Measurements from ENCODE around the gene PSMB2.
"Not testable (repeated sequence)": the region's sequence is repeated elsewhere in the genome, so short reads cannot be mapped to it uniquely, and the experiment has no call there.

PSMB2 gene

DNA sequence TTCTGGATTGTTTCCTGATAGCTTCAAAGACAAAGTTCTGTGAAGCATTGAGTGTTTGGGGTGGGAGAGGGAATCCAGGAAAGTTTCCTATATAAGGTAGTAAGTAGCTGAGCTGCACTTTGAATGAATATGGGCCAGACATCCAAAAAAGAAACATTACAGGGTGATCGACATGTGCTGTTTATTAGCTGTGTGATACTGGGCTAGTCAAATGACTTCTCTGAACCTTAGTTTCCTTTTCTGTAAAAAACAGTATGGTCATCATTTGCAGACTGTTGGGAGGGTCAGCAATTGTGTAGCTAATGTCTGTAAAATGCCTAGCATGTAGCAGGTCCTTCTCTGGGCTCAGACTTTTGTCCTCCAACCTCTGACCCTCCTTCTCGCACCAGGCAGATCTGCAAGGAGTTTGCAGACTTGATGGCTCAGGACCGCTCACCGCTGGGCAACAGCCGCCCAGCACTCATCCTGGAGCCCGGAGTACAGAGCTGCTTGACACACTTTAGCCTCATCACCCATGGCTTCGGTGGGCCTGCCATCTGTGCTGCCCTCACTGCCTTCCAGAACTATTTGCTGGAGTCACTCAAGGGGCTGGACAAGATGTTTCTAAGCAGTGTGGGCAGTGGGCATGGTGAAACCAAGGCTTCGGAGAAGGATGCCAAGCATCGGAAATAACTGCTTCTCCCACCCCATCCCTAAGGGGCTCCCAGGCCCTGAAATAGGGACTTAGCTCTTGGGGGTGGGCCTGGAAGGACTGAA is 47.1 kb downstream of the PSMB2 start:
- no peak for DNase-seq (ENCODE audit: low read depth in 1 of 2, low spot score in 1 of 2)

DNA sequence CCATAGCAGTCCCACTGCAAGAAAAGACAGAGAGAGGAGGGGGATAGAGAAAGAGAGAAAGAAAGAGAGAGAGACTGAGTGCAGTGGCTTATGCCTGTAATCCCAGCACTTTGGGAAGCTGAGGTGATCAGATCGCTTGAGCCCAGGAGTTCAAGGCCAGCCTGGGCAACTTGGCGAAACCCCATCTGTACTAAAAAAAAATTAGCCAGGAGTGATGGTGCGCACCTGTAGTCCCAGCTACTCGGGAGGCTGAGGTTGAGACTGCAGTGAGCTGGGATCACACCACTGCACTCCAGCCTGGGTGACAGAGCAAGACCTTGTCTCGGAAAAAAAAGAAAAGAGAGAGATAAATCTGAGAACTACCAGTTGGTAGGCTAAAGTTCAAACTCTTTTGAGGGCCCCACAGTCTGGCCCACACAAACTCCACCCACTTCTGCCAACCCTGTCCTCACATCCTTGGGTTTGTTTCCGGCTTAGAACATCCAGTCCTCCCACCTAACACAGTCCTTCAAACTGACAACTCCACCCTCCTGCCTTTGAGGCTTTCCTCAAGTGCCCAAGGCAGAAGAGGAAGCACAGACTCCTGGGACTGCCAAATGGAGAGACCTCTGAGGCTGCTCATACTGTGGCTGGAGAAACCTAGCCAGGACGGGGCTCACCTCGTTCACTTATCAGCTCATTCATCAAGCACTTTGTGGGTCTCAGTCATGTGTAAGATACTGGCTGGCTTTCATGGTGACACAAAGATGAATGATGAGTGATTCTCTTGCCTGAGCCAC is 48.1 kb downstream of the PSMB2 start:
- DNase-seq (ENCODE audit: low read depth in 1 of 2, low spot score in 1 of 2), result no peak

DNA sequence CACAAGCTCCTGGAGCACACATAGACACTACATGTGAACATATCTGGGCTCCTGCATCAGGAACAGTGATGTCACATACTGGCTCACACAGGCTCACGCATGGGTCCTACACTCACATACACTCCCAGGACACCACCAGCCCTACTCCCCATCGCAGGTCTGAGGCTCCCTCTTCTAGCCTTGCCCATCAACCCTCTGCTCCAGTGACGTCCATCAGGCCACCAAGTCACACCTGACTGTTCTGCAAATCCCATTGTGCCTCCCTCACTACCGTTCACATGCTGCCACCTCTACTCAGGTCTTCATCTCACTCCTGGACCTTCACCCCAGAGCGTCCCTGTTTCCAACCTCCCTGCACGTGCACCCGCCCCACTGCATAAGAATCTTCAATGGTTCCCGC is 50.1 kb downstream of the PSMB2 start:
- DNase-seq (ENCODE audit: low read depth in 1 of 2, low spot score in 1 of 2), result no peak

DNA sequence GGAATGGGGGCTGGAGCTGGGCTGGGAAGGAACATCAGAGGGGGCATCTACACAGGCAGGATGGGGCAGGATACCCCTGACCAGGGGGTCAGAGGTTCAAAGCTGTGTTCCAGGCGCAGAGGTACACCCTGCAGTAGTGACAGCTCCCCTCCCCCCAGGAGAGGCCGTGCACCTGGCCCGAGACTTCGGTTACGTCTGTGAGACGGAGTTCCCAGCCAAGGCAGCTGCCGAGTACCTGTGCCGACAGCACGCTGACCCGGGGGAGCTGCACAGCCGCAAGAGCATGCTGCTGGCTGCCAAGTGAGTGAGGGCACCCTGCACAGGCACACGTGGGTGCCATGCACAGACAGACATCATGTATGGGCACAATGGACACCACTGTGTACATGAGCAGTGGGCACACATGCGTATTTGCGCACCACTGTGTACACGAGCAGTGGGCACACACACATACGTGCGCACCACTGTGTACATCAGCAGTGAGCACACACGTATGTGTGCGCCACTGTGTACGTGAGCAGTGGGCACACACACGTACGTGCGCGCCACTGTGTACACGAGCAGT is 50.8 kb downstream of the PSMB2 start:
- DNase-seq (ENCODE audit: low read depth in 1 of 2, low spot score in 1 of 2), result no peak

DNA sequence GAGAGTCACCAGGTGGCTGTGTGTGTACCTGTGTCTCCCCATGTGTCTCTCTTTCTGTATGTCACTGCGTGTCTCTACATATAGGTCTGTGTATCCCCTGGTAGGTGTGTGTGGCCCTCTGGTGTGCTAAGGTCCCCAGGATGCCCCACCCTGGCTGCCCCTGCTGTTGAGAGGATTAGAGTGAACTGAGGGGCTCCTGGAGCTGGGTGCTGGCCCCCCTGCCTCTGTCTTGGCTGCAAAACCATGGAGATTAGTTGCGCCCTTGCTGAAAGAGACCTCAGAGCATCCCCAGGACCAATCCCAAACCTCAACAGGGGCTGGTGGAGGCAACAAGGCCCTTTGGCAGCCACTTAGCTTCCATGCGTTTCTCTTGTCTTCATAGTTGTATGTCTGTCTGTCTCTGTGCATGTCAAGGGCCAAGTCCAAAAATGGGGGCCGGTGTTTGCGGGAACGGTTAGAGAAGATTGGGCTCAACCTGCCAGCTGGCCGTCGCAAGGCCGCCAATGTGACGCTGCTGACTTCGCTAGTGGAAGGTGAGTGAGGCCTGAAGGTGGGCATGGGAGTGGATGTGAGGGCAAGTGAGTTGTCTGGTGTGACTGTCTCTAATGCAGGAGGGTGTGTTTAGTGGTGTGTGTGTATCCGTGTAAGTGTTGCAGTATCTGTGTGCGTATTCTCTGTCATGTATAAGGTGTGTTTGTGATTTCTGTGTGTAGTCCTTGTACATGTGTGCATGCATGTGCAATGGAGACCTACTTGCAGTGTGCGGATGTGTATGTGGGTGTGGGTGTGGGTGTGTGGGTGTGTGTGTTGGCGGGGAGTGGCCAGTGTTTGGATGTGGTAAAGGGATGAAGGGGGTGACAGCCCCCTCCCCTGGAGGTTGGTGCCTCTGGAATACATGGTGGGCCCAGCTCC is 51.6 kb downstream of the PSMB2 start:
- no peak for DNase-seq (ENCODE audit: low read depth in 1 of 2, low spot score in 1 of 2)

DNA sequence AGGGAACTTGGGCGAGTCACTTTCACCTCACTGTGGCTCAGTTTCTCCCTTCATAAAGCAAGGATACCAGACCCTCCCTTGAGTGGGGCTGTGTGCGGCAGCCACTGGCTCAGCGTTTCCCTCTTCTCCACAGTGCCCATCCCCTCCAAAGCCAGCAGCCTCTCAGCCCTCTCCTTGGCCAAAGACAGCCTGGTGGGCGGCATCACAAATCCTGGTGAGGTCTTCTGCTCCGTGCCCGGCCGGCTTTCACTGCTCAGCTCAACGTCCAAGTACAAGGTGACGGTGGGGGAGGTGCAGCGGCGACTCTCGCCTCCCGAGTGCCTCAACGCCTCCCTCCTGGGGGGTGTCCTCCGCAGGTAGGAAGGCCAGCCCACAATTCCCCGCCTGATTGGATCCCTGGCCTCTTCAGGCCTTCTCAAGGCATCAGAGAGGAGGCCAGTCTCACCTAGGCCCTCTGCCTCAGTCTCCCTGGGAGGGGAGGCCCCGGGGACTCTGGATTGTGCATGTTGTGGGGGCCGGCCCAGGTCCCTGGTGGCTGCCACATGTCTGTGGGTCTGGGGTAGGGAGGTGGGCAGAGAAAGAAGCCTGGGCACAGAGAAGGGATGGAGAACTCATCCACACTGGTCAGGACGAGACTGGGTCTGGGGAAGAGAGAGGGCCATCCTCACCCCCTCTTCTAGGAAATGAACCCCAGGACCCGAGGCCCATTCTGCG is 53.0 kb downstream of the PSMB2 start:
- DNase-seq (ENCODE audit: low read depth in 1 of 2, low spot score in 1 of 2), result no peak

DNA sequence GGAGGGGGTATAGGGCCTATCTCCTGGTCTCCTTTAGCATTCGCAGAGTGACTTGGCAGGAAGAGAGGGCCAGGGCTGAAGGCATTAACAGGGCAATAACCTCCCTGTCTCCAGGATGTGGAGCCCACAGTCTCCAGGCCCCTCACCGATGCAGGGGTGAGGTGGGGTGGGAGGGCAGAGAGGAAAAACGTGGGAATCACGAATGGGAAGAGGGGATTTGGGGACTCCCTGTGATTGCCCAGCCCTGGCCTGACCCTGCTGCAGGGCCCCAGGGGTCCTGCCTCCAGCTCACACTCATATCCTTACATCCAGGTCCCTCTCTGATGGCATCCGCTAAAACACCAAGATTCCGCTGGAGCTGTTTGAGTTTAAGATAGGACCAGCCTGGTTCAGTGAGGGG is 53.6 kb downstream of the PSMB2 start:
- DNase-seq (ENCODE audit: low read depth in 1 of 2, low spot score in 1 of 2), result no peak

DNA sequence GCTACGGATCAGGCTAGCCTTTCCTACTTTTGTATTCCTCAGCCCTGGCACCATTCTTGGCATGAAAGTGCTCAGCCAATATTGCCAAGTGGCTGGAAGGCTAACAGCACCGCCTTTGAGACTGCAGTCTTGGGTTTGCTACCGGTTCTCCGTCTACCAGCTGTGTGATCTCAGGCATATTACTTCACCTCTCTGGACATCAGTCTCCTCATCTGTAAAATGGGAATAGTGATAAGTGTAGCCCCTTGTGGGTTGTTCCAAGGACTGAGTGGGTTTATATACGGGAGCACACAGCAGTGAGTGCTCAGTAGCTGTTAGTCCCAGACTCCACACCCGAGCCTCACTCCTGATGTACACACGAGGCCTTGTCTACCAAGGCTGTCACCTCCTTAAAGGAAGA is 54.5 kb downstream of the PSMB2 start:
- DNase-seq (ENCODE audit: low read depth in 1 of 2, low spot score in 1 of 2), result no peak

DNA sequence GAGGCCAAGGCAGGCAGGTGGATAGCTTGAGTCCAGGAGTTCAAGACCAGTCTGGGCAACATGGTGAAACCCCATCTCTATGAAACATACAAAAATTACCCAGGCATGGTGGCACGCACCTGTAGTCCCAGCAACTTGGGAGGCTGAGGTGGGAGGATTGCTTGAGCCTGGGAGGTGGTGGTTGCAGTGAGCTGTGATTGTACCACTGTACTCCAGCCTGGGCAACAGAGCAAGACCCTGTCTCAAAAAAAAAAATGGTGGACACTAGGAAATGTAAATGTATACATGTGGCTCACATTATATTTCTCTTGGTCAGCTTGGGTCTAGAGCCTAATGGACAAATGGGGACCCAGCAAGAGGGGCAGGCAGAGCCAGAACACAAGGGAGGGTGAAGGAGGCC is 55.5 kb downstream of the PSMB2 start:
- DNase-seq (ENCODE audit: low read depth in 1 of 2, low spot score in 1 of 2), result not testable (repeated sequence)

DNA sequence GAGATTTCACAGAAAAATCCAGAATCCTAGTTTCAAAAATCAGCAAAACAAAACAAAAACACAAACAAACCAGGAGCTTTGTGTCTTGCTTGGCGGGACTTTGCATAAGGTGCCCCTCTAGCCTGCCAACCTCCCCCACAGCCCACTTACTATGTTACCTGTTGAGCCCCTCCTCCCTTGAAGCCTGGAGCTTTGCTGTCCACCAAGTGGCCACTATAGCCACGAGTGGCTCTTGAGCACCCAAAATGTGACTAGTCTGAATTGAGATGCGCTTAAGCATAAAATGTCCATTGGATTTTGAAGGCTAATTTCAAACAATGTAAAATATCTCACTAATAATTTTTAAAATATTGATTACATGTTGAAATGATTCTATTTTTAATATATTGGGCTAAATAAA is 56.0 kb downstream of the PSMB2 start:
- DNase-seq (ENCODE audit: low read depth in 1 of 2, low spot score in 1 of 2), result no peak

DNA sequence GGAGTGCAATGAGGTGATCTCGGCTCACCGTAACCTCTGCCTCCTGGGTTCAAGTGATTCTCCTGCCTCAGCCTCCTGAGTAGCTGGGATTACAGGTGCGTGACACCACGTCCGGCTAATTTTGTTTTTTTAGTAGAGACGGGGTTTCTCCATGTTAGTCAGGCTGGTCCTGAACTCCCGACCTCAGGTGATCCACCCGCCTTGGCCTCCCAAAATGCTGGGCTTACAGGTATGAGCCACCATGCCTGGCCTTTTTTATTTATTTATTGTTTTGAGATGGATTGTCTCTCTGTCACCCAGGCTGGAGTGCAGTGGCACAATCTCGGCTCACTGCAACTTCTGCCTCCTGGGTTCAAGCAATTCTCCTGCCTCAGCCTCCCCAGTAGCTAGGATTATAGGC is 59.7 kb downstream of the PSMB2 start:
- not testable (repeated sequence) for DNase-seq (ENCODE audit: low read depth in 1 of 2, low spot score in 1 of 2)

DNA sequence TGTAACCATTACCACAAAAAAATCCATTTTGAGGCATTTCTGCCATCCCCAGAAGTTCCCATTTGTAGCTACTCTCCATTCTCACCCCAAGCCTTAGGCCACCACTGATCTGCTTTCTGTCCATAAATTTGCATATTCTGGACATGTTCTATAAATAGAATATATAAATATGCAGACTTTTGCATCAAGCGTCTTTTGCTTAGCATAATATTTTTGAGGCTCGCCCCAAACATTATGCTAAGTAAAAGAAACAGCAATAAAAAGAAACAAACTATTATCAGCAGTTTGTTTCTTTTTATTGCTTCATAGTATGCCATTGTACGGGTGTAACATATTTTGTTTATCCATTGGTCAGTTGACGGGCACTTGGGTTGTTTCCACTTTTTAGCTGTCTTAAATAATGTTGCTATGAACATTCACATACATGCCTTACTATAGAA is 60.4 kb downstream of the PSMB2 start:
- no peak for DNase-seq (ENCODE audit: low read depth in 1 of 2, low spot score in 1 of 2)

DNA sequence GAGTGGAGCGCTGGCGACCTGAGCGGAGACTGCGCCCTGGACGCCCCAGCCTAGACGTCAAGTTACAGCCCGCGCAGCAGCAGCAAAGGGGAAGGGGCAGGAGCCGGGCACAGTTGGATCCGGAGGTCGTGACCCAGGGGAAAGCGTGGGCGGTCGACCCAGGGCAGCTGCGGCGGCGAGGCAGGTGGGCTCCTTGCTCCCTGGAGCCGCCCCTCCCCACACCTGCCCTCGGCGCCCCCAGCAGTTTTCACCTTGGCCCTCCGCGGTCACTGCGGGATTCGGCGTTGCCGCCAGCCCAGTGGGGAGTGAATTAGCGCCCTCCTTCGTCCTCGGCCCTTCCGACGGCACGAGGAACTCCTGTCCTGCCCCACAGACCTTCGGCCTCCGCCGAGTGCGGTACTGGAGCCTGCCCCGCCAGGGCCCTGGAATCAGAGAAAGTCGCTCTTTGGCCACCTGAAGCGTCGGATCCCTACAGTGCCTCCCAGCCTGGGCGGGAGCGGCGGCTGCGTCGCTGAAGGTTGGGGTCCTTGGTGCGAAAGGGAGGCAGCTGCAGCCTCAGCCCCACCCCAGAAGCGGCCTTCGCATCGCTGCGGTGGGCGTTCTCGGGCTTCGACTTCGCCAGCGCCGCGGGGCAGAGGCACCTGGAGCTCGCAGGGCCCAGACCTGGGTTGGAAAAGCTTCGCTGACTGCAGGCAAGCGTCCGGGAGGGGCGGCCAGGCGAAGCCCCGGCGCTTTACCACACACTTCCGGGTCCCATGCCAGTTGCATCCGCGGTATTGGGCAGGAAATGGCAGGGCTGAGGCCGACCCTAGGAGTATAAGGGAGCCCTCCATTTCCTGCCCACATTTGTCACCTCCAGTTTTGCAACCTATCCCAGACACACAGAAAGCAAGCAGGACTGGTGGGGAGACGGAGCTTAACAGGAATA is 64.0 kb downstream of the PSMB2 start:
- DNase-seq (ENCODE audit: low read depth in 1 of 2, low spot score in 1 of 2), result no peak

DNA sequence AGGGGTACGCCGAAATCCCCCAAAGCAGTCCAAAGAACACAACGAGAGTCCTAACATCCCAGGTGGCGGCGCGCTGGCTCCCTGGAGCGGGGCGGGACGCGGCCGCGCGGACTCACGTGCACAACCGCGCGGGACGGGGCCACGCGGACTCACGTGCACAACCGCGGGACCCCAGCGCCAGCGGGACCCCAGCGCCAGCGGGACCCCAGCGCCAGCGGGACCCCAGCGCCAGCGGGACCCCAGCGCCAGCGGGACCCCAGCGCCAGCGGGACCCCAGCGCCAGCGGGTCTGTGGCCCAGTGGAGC is 64.6 kb downstream of the PSMB2 start:
- not testable (repeated sequence) for DNase-seq (ENCODE audit: low read depth in 1 of 2, low spot score in 1 of 2)

DNA sequence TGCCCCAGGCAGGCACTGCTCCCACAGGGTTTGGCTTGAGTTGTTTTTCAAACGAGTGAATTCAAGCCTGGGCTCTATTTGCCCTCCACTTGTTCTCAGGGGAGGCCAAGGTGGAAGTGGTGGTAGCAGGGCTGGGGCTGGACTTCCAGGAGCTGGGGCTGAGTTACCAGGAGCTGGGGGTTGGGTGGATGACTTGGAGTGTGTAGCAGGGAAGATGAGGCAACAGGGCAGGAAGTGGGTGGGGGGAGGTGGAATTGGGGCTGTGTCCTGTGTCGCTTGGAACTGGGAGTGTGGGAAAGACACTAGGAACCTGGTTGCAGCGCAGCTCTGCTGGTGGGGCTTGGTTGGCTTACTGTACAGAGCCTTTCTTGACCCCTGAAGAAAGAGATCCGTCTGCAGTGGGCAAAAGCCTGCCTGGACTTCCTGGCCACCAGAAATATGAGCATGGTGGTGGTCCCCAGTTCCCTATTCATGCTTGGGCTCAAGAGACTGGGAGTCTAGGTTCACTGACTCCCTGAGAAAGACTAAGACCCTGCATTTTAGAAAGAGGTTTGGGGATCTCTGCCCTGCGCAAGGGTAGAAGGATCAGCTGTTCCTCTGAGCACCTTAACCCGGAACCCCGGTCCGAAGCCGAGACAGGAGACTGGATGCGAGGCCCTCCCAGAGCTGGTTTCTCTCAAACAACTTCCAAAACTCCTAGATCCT is 65.1 kb downstream of the PSMB2 start:
- no peak for DNase-seq (ENCODE audit: low read depth in 1 of 2, low spot score in 1 of 2)

DNA sequence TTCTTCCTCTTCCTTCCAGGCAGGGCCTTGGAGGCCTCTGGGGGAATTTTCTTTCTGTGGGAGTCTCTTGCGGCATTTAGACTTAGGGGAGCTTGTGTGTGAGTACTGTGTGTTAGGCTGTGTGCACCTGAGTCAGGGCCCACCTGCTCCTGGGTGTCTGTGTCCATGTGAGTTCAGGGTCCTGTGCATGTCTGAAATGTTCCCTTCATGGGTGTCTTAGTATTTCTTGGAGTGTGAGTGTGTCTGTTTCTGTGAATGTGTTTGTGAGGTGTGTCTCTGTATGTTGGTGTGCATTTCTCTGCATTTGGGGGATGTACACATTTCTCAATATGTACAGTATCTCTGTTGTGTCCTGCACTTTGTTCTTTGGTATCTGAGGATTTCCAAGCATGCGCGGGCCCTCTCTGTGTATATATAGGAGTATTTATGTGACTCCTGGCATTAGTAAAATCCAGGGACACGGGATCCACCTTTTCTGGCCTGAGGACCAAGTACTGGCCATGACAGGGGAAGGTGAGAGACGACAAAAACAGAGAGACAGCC is 65.8 kb downstream of the PSMB2 start:
- DNase-seq (ENCODE audit: low read depth in 1 of 2, low spot score in 1 of 2), result no peak

DNA sequence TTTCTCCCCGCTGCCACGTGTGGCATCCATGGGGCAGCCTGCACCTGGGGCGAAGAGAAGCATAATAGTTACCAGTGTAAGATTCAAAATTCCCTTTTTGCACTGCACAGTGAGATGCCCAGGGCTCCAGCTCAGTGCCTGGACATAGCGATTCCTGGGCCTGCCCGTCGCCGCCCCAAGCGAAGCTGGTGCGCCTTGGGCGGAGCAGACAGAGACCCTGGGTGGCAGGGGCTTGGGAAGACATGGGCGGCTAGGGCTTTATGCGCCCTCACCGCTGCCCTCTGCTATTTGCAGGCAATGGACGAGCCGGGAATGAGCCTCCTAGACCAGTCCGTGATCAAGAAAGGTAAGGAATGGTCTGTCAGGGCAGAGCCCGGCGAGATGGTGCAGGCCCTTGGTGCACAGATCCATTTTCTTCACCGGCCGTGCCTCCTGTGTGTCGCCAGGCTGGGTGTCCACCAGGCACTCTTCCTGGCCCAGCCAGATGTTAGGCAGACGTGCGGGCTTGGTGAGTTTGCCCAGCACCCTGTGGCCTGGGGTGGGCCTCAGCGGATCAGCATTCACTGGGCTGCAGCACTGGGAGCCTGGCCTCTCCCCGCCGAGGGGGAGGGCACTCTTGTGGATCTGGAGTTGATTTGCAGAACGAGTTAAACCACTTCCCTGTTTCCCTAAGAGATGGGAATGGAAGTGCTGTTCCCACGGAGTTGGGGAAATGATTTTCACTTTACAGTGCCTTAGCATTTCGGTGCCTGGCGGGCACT is 66.5 kb downstream of the PSMB2 start:
- DNase-seq (ENCODE audit: low read depth in 1 of 2, low spot score in 1 of 2), result no peak

DNA sequence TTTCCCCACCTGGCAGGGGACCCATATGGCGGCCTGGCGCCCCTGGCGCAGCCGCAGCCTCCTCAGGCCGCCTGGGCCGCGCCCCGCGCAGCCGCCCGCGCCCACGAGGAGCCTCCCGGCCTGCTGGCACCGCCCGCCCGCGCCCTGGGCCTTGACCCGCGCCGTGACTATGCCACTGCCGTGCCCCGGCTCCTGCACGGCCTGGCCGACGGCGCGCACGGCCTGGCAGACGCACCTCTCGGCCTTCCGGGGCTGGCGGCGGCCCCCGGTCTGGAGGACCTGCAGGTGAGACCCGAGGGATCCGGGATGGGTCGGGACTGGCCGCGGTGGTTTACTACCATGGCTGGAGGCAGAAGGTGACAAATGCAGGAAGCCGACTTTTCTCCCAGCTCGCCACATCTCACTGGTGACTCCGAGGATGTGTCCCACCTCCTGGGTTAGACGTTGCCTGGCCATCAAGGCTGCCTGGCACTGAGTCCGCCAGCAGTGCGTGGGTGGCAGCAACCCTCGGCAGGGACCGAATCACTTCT is 67.1 kb downstream of the PSMB2 start:
- DNase-seq (ENCODE audit: low read depth in 1 of 2, low spot score in 1 of 2), result no peak
